NK-92 (cell line): ENCODE data around the gene KCNH1.

Source experiments
- DNase-seq: peaks from one replicate; lab custom pipeline; 2025; ENCODE audit not compliant: unreplicated experiment; lab: John Stamatoyannopoulos, UW

KCNH1 gene

DNA sequence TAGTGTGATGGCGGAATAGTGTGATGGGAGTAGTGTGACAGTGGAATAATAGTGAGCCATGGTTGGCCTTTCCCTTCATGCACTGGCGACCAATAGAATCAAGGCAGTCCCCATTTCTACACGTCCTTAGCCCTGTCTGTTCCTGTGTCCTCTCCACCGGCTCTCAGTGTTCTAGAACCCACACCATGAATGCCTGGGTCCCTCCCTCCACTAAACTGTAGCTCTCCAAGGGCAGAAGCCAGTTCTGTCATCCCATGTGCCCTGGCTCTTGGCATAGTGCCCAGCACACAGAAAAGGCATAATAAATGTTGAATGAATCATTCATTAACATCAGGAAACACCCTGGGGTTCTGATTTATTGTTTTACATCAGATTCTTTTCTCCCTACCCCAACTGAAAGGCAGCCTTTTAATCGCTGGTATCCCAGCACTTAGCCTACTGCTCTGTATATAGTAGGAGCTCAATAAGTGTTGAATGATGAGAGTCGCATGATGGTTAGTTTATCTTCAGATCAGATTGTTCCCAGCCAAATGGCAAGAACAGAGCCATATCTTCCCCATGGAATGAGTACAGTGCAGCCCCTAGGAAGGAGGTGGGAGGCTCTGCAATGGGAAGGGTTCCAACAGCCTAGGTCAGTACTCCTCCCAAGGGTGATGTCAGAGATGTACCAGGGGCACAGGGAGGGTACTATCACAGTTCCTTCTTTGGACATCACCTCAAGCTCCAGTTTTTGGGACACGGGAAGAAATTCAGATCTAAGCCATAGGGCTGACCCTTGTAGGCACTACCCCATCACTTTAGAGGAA lies 479.6 kb downstream of the KCNH1 start:
- DNase-seq, result no peak

DNA sequence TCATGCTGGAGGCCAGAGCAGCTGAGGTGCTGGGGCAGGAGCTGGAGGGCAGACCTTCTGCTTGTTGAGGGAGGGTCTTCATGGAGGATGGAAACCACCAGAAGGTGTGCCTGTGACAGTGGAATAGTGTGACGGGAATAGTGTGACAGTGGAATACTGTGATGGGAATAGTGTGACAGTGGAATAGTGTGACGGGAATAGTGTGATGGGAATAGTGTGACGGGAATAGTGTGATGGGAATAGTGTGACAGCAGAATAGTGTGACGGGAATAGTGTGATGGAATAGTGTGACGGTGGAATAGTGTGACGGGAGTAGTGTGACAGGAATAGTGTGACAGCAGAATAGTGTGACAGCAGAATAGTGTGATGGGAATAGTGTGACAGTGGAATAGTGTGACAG lies 480.2 kb downstream of the KCNH1 start:
- DNase-seq, result no peak

DNA sequence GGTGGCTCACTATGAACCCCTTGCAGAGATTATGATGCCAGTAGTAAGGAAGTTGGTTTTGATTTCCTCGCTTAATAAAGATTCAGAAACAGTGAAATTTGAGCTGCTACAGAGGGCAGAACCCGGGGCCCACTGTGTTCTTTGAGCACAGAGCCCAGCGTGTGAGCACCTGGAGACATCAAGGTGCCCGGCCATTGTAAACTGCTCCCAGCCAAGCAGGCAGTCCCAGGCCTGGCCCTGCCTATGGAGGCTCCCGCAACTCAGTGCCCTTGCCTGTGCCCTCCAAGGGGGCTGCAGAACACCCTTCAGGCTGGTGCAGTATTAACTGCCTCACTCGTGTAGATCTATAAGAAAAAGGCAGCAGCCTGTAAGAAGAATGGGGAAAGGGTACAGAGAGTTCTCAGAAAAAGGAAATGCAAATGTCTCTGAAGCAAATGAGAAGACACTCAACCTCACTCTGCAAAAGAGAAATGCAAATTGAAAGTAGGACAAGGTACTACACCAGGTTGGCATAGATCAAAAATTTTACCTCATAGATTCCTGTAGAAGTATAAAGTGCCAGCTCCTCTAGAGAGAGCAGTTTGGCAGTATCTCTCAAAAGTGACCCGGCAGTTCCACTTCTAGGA lies 481.5 kb downstream of the KCNH1 start:
- DNase-seq, result no peak

DNA sequence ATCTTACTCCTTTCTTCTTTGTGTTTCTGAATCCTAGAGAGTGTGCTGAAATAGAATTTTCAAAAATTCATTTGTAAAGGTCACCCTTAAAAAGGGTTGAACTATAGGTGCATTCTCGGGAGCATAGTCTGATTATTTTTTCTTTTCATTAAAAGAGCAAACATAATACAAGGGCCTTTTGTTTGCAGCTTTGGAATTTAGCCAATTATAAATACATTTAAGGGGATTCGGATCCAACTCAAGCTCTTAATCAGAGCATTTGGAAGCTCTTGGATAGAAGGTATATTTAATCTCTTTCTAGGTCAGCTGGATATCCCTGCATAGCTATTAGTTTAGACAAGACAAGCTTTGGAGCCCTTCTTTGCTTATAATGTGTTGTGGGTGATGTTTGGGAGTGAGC lies 483.5 kb downstream of the KCNH1 start:
- DNase-seq, result no peak

DNA sequence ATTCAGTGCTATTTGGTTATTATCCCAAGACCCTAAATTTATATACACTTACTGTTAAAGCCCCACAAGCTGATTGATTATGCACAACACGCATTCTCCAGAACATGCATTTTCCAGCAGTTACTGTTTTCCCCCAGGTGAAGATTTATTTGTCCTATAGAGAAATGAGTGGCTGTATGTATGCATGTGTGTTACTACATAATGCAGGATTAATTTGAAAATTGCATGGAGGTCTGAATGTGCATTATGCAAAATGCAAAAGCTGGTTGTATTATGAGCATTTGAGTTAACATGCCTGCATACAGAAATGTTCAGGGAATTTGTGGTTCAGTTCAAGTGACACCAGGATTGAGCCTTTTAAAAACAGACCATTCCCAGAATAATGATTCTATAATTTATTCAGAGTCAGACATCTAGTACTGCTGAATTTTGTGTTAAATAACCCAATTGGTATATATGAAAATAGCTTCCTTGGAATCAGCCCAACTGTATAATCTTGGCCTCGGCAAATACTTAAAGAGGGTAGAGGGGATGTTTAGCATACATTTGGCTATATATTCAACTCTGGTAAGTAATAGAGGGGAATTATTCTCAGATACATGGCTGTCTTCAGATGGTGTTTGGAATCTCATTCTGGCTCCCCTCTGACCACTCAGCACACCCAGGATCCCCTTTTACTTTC lies 485.2 kb downstream of the KCNH1 start:
- DNase-seq, result no peak

DNA sequence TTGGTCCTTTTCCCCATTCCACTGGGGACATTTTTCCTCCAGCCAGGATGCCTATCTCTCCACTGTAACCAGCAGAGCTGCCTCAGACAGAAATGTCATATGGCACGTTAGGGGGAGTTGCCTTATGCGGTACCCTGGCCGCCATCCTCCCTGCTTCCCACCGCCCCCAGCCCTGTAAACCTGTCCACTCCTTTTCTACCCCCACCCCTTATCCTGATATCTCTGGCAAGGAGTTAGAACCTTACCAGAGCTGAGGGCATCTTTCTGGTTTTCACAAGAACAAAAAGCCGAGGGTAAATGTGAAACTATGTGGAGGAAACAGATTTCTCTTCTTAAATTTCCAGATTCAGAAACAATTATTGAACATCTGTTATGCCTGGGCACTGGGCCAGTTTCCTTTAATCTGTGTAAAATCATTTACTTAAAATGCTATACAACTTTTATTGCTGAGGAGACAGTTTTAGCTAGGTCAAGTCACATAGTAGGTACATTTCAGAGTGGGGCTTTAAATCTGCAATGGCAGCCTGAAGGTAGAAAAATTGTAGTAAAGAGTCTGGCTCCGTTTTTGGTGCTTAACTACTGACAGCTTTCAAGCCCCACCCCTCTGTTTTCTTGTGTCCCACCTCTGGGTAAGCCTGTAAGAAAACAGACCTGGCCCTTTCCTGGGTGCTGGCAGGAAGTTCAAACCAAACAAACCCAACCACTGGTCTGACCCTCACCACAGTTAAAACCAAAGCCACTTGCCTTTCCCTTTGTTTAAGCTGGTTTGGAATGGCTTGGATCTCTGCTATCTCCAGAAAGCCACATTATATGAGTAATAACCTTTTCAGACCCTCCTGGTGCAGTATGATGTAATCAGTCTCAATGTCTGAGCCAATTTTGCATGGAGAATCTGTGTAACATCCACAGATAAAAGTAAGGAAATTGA lies 486.3 kb downstream of the KCNH1 start:
- no peak for DNase-seq

DNA sequence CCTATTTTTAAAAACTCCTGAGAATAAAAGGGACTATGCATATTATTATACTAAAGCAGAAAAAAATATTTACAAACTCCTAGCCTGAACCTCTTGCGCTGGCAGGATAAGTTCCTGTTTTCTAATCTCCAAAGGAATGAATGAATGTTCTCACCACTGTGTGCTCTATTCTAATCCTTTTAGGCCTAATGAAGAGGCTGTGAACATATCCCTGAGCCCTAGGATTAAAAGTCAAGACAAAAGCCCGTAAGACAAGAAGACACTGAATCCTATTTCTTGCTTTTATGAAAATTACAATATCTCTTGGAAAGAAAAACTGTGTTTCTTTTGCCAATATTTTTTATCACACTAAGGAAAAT lies 487.7 kb downstream of the KCNH1 start:
- no peak for DNase-seq

DNA sequence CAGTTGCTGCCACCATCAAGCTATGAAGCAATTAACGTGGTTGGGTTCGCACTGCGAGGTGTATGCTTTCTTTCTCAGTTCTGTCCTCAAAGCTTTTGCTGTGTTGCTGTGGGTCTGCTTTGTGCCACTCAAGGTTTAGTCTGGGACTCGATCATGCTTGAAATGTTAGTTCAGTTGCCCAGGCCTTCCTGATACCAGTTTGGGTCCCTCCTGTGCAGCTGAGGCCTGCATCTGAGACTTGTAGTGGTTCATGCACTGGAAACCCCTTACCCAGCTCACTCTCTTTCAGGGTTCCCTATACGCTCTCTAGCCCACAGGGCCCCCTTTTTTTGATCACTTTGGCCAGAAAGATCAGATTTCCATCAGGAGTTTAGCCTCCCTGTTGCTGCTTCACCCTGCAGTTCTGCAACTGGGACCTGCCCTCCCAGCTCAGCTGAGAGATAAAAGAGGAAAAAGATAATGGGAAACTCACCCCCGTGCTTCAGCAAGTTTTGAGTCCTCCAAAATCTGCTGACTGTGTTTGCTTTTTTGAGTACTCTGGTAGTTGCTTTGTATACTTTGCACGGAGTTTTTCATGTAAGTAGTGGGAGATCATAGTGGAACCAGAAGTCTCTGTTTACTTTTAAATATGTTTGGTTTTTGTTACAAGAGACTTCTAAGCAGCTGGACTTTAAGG lies 488.2 kb downstream of the KCNH1 start:
- no peak for DNase-seq

DNA sequence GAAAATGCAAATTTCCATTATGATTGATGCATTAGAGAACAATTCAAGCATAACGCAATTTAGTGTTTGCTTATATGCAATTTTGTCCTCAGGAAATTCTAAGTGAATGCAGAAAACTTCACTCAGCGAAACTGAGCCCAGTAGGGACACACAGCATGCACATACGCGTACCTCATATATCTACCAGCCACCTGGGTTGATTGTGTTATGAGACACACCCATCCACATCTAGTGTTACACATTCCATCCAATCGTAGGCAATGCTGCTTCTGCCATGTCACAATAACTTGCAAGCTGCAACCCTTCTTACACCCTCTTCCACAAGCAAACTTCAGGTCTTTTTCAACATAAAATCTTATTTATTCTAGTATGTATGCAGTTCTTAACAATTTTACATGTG lies 492.4 kb downstream of the KCNH1 start:
- DNase-seq, result no peak

DNA sequence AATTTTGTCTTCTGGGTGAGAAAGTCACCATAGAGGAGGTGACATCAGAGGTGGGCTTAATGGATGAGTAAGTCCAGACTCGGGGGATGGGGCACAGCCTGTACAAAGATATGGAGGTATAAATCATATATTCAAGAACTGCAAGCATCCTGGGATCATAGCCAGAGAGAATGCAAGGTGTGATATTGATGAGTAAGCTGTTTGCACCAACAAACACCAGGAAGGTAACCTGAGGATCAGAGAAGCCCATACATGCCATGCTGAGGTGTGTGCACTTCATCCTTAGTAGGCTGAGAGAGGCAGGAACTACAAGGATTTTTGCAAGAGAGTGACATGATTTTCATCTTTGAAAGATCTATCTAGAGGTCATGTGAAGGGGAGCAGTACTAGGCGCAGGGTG lies 498.8 kb downstream of the KCNH1 start:
- no peak for DNase-seq

DNA sequence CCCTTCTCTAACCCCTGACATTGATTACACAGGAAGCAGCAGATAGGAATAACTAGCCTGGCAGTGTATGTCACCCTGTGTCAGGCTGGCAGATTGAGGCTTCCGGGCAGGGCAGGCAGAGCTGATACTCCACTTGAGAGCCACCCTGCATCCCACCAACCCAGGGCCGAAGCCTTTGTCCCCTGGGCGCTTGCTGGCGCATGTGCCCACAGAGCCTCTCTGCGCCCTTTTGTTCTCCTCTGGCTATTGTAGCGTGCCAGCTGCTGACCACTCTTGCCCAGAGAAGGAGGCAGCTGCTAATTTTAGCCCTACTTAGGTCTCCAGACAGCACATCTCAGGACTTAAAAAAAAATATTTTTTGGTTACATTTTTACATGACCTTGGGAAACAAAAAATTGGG lies 500.3 kb downstream of the KCNH1 start:
- DNase-seq, result no peak

DNA sequence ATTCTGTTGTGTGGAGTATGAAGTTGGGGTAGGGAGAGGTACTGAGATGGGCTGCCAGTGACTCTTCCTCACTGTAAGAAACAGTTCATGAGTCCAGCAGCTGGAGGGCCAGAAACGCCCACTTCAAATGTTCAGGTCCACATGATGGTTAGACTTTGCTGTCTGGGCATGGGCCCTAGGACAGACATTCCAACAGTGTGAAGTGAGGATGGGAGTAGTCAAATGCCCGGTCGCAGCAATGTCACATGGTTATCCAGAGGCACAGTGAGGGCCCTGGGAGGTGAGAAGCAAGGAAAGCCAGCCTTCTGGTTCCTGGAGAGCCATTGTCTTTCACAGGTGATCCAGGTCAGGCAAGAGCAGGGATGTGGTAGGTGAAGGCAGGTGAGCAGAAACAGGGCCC lies 500.8 kb downstream of the KCNH1 start:
- no peak for DNase-seq

DNA sequence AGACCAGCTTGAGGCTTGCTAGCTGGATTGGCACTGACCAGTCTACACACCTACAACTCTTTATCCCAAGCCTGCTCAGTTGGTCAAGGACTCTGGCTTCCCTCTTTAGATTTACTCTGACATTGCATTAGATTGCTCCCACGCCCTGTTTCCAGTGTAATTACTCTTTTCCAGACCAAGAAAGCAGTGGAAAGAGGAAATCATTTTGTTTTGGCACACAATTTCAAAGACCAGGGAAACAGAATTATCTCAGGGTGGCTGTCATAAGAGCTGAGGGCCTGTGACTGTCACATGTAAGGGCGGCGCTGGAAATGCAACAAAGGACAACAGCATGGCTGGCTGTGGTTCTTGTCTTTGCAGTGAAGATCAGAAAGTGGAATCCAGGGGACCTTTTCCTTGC lies 502.5 kb downstream of the KCNH1 start:
- DNase-seq, result no peak

DNA sequence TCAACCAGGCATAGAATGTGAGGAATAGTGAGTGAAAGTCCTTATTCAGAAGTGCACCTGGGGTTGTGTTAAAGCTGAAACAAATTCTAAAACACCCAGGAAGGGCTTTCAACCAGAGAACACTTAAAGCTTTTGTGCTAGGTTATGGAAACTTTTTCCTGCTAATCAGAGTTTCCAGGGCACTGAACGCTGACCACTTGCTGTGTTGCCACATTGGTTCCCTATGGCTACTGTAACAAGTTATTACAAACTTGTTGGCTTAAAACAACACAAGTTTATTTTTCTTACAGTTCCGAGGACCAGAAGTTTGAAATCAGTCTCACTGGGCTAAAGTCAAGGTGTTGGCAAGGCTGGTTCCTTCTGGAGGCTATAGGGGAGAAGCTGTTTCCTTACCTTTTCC lies 504.7 kb downstream of the KCNH1 start:
- DNase-seq, result no peak

DNA sequence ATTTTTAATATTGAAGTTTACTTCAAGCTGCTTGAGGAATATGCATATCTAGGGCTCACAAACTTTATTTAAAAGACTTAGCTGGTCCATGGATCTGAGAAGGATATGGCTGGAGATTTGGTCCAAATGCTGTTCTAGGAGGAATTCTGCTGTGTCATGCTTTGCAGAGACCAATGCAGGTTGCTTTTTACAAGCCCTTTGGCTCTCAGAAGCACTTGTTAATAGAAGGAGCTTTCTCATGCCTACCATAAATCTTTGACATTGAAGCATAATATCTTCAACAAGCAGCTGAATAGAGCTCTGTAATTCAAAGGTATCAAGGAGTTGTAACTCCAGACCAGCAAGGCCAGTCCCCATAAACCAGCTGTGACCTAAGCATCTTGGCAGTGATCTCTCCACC lies 506.2 kb downstream of the KCNH1 start:
- DNase-seq, result no peak
